Right cardiac atrium (tissue), 5 donors: ENCODE measurements around the gene CYP4A11. TPM values are rescaled to one million over a fixed set of nuclear protein-coding genes. Genes with fewer than 3 reads are reported as not detected.
"Not testable (repeated sequence)": the region's sequence is repeated elsewhere in the genome, so short reads cannot be mapped to it uniquely, and the experiment has no call there.

ENCODE experiments used
- ATAC-seq, 2 donors: fragments of 200-7000 bp; cut with Tn5 transposase; one replicate each; pipeline versions ENCODE4 v1.8.0 to v1.9.1; 2020; ENCODE audit warnings: moderate library complexity in 2 of 2, mild to moderate bottlenecking in 1 of 2
- DNase-seq, 3 donors: peaks; one replicate each; pipeline ENCODE4 v3.0.0-alpha.2; 2020
- H3K27ac ChIP-seq: one replicate; pipeline ENCODE4 v1.5.1; 2013; ENCODE audit warnings: mild to moderate bottlenecking, low read length, control low read depth, moderate library complexity
- H3K27me3 ChIP-seq: one replicate; pipeline ENCODE4 v1.6.1; 2013; ENCODE audit not compliant: control insufficient read depth, insufficient read depth
- H3K4me1 ChIP-seq: one replicate; pipeline ENCODE4 v1.6.1; 2013; ENCODE audit warnings: low read length; ENCODE audit not compliant: control insufficient read depth, insufficient read depth
- H3K4me3 ChIP-seq: one replicate; pipeline ENCODE4 v1.5.1; 2013; ENCODE audit warnings: low read length, control low read depth
- H3K9me3 ChIP-seq: one replicate; pipeline ENCODE4 v1.6.1; 2013; ENCODE audit warnings: low read length; ENCODE audit not compliant: control insufficient read depth
- WGBS: extraction: QIAGEN DNeasy Blood & Tissue Kit; methylation state at CpG from one replicate; pipeline ENCODE4 v1.1.7; 2013; 5-methylcytosine and 5-hydroxymethylcytosine counted together
- intact Hi-C, 4 donors: fragments of 100-400 bp; cut with DNase I; formaldehyde crosslinking; loops; one replicate each; pipeline versions ENCODE4 v1.11.0 to v1.14.0; 2022 to 2023
- long read RNA-seq, 4 donors: library from polyadenylated mRNA; unstranded; transcript quantifications; one replicate each; pipeline ENCODE4 v2.0.0, GENCODE V29; 2020 to 2021
- polyA plus RNA-seq: library from polyadenylated mRNA; stranded (reverse); fragments of 200-250 nt; gene quantifications from one replicate; pipeline ENCODE4 v1.2.3, GENCODE V29; 2013
- total RNA-seq, 4 donors: library from RNA; stranded (reverse); fragmentation: NEBNext Ultra II Directional; extraction: Animal tissue kit (Norgen Biotek cat#: 25700); gene quantifications; one replicate each; pipeline ENCODE4 v1.2.1, GENCODE V29; 2021
- donor health status: healthy with polysubstance abuse.
- donor health status: DM: no; HTN: yes; CAD: no.
- donor health status: DM: no; HTN: no; CAD: no.
- donor health status: DM: no; HTN: yes; CAD: no; lungs with severe emphysema.
- donor health status: DM: yes; HTN: yes; CAD: no.

The CYP4A11 gene, protein sequence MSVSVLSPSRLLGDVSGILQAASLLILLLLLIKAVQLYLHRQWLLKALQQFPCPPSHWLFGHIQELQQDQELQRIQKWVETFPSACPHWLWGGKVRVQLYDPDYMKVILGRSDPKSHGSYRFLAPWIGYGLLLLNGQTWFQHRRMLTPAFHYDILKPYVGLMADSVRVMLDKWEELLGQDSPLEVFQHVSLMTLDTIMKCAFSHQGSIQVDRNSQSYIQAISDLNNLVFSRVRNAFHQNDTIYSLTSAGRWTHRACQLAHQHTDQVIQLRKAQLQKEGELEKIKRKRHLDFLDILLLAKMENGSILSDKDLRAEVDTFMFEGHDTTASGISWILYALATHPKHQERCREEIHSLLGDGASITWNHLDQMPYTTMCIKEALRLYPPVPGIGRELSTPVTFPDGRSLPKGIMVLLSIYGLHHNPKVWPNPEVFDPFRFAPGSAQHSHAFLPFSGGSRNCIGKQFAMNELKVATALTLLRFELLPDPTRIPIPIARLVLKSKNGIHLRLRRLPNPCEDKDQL
- under 1 TPM in 1 of 4 donors, not detected in 3; 0.57 TPM for total RNA-seq
- polyA plus RNA-seq = not detected
- long read RNA-seq, donor 1 = 0 reads
- long read RNA-seq, donor 2 = 0 reads
- long read RNA-seq, donor 3 = 0 reads
- long read RNA-seq, donor 4 = 0 reads

DNA sequence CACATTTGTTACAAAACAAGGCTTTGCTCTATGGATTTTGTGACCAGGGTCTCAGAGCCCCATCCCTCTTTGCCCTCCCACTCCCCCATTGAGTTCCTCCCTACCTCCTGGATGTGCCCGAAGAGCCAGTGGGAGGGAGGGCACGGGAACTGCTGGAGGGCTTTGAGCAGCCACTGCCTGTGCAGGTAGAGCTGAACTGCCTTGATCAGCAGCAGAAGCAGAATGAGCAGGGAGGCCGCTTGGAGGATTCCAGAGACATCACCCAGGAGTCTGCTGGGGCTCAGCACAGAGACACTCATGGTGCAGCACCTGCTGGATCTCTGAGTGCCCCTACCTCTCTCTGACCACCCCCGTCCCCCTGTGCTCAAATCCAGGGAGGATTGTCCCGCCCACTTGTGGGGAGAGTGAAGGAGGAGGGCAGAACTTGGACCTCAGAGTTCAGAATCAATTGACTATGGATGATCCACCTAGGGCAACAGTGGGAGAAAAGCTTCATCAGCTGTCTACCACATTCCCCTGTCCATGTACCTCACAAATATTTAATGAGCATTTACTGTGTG is at the start of gene CYP4A11:
Gene CYP4A11, minus strand, starts transcription at position 342 of the 560 bp plus-strand sequence. Its CDS starts 43 bp downstream, at position 299.
- no peak within 1 kb of the TSS for H3K4me3 ChIP-seq
- DNase-seq = no peak
- H3K27ac ChIP-seq = no peak within 1 kb of the TSS
- H3K27me3 ChIP-seq = no peaks in the 10 kb centered on the region
- WGBS = 62% methylated on average over 5 of the region's 5 CpGs
- no peaks in the 10 kb centered on the region for H3K9me3 ChIP-seq
- no peaks in the 10 kb centered on the region for H3K4me1 ChIP-seq
- intact Hi-C loops = no loop called here
- ATAC-seq = no peak

DNA sequence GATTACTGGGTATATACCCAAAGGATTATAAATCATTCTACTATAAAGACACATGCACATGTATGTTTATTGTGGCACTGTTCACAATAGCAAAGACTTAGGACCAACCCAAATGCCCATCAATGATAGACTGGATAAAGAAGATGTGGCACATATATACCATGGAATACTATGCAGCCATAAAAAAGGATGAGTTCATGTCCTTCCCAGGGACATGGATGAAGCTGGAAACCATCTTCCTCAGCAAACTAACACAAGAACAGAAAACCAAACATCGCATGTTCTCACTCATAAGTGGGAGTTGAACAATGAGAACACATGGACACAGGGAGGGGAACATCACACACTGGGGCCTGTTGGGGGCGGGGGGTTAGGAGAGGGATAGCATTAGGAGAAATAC is 49.3 kb upstream of the CYP4A11 start:
- WGBS = 91% methylated on average over 2 of the region's 2 CpGs
- intact Hi-C loops = loop anchor here in 2 of 4 donors (10.0 kb wide), 1 partner anchor 246 kb away; no protein-coding TSS in a partner anchor
- ATAC-seq, H3K27me3 ChIP-seq, H3K27ac ChIP-seq, H3K4me3 ChIP-seq, H3K4me1 ChIP-seq, DNase-seq, H3K9me3 ChIP-seq: not testable (repeated sequence)

DNA sequence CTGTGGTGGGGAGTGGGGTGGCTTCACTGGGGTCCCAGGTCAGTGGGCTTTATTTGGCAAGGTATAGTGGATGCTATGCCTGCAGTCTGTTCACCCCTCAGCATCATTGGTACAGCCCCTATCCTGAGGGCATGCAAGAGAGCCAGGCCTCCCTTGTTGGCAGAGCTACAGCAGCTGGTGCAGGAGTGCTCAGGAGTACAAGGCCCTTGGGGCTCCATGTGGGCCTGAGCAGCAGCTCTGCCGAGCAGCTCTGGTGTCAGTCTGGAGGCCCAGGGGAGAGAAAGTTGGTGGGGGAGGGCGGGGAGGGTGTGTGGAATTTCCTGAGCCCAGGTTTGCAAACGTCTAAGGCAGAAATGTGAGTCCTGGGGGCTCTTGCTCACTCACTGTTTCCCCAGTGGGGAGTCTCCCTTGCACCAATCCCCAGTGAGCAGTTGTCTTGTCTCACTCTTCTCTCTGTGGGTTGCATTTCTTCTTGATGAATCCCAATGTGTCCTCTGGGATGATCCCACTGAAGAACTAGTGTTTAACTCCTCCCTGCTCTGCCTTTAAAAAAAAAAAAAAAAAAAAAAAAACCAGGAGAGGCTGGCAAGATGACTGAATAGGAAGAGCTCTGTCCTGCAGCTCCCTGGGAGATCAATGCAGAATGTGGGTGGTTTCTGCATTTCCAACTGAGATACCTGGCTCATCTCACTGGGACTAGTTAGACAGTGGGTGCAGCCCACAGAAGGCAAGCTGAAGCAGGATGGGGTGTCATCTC is 42.7 kb upstream of the CYP4A11 start:
- ATAC-seq (no peak), DNase-seq (no peak)
- intact Hi-C loops = no loop called here
- Histone ChIP-seq H3K4me1 (no peaks in the 10 kb centered on the region), H3K27me3 (no peaks in the 10 kb centered on the region), H3K27ac (no peak overlapping the region), H3K4me3 (no peak overlapping the region), H3K9me3 (no peaks in the 10 kb centered on the region)
- WGBS = 32% methylated on average over 3 of the region's 3 CpGs

DNA sequence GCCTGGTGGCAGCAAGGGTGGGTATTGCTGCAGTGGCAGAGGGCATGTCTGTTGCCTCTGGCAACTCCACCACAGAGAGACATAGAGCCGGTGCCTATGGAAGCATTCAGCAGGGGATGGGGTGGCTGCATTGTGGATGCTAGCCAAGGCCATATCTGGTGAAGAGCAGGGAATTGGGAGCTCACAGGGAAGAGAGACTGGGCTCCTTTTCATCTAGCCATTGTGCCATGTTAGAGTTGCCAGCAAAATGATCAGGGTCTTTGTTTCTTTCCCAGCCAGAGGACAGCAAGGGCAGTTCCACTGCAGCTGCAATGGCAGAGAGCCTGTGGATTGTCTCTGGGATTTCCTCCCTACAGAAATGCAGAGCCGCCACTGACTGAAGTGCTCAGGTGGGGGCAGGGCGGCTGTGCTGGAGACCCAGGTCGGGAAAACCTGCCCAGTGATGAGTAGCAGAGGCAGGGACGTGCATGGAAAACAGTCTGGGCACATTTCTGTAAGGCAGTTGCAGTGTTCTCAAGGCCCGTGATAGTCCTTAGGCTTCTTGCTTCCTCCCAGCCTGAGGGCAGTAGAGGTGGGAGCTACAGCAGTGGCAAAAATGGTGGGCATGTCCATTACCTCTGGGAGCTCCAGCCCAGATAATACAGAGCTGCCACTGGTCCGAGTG is 42.0 kb upstream of the CYP4A11 start:
- no peak overlapping the region for H3K27ac ChIP-seq
- H3K4me1 ChIP-seq = no peaks in the 10 kb centered on the region
- WGBS = 43% methylated on average over 7 of the region's 7 CpGs
- H3K4me3 ChIP-seq = no peak overlapping the region
- no peaks in the 10 kb centered on the region for H3K27me3 ChIP-seq
- H3K9me3 ChIP-seq = no peaks in the 10 kb centered on the region
- ATAC-seq = no peak
- no peak for DNase-seq
- intact Hi-C loops = no loop called here

DNA sequence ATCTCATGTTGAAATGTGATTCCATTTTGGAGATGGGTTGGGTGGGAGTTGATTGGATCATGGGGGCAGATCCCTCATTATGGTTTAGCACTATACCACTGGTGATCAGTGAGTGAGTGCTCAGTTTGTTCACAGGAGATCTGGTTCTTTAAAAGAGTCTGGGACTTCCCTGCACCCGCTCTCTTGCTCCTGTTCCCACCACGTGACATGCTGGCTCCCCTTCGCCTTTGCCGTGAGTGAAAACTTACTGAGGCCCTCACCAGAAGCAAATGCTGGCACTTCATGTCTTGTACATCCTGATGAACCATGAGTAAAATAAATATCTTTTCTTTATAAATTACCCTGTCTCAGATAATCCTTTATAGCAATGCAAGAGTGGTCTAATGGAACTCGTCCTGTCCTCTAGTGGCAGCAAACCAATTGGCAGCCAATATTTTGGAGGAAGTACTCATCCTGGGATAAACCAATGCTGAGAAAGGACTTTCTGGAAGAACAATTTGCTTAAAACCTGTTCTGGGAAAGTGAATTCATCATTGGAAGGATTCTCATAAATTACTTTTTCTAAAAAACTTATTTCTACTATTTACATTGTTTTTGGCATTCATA is 27.8 kb upstream of the CYP4A11 start:
- Histone ChIP-seq H3K27me3 (no peaks in the 10 kb centered on the region), H3K9me3 (no peaks in the 10 kb centered on the region), H3K27ac (no peak overlapping the region), H3K4me1 (no peaks in the 10 kb centered on the region), H3K4me3 (no peak overlapping the region)
- ATAC-seq (no peak), DNase-seq (no peak)
- WGBS = 59% methylated on average over 5 of the region's 5 CpGs
- intact Hi-C loops = no loop called here

DNA sequence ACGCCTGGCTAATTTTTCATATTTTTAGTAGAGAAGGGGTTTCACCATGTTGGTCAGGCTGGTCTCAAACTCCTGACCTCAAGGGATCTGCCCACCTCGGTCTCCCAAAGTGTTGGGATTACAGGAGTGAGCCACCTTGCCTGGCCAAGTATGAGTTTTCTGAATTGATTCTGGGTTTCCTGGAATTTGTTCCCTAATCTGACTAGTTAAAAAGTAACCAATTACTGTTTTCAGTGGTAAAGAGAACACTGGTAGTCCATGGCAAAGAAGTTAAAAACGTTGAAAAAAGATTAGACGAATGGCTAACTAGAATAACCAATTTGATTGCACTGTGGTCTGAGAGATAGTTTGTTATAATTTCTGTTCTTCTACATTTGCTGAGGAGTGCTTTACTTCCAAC is 21.0 kb upstream of the CYP4A11 start:
- H3K9me3 ChIP-seq, H3K27ac ChIP-seq, H3K27me3 ChIP-seq, DNase-seq, H3K4me1 ChIP-seq, ATAC-seq, H3K4me3 ChIP-seq, intact Hi-C loops: not testable (repeated sequence)
- WGBS = 58% methylated on average over 4 of the region's 4 CpGs

DNA sequence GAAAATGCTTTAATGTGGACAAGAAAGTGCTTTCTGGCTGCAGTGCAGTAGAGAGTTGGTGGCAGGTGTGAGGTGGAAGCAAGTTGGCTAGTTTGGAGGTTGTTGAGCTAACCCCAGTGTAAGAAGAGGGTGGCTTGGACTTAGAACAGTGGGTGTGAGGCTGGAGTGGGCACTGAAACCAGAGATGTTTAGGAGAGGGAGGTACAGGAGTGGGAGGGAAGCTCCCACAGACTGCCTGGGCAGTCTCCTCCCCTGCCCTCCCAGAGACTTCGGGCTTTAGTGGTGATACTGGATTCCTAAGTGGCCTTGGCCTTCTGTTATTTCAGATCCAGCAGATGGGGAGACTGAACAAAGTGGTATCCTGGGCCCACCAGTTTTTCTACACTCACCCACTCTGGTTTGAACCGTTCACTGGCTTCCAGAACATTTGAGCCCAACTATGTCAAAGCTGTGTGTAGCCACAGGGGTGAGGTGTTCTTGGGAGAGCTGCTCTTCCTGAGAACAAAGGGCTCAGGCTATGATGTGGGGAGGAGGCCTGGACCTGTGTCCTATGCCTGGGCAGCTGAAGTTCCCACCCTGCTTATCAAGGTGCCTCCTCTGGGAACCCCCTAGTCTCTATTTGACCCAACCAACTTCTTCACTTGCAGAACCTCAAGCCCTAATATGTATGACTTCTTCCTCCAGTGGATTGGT is 19.9 kb upstream of the CYP4A11 start:
- Histone ChIP-seq H3K4me3 (no peak overlapping the region), H3K4me1 (no peaks in the 10 kb centered on the region), H3K27ac (no peak overlapping the region), H3K9me3 (no peaks in the 10 kb centered on the region), H3K27me3 (no peaks in the 10 kb centered on the region)
- ATAC-seq = no peak
- 69% methylated on average over 2 of the region's 2 CpGs for WGBS
- DNase-seq = no peak
- intact Hi-C loops = no loop called here

DNA sequence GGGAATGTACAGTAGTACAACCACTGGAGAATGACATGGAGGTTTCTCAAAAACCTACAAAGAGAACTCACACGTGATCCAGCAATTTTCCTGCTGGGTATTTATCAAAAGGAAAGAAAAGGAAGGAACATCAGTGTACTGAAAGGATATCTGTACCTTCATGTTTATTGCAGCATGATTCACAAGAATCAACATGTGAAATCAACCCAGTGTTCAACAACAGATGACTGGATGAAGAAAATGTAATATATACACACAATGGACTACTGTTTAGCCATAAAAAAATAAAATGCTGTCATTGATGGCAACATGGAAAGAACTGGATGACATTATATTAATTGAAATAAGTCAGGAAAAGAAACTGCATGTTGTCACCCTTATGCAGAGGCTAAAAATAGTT is 19.0 kb upstream of the CYP4A11 start:
- no peak for ATAC-seq

DNA sequence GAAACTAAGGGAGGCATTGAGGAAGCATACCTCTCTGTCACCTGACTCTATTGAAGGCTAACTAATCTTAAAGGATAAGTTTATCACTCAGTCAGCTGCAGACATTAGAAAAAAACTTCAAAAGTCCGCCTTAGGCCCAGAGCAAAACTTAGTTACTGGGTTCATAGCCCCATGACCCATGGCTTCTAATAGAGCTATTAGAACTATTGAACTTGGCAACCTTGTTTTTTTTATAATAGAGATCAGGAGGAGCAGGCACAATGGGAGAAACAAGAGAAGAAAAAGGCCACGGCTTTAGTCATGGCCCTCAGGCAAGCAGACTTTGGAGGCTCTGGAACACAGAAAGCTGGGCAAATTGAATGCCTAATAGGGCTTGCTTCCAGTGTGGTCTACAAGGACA is 13.8 kb upstream of the CYP4A11 start:
- DNase-seq, intact Hi-C loops, H3K27ac ChIP-seq, H3K27me3 ChIP-seq, H3K4me3 ChIP-seq, H3K9me3 ChIP-seq, H3K4me1 ChIP-seq, ATAC-seq: not testable (repeated sequence)
- 64% methylated on average over 2 of the region's 2 CpGs for WGBS

More for the DNA sequence above, 19.0 kb upstream of the CYP4A11 start:
- WGBS = 46% methylated on average over 1 of the region's 1 CpG
- no peaks in the 10 kb centered on the region for H3K9me3 ChIP-seq
- no peak for DNase-seq
- H3K4me1 ChIP-seq = no peaks in the 10 kb centered on the region
- H3K27ac ChIP-seq = no peak overlapping the region
- intact Hi-C loops = no loop called here
- H3K4me3 ChIP-seq = no peak overlapping the region
- no peaks in the 10 kb centered on the region for H3K27me3 ChIP-seq

DNA sequence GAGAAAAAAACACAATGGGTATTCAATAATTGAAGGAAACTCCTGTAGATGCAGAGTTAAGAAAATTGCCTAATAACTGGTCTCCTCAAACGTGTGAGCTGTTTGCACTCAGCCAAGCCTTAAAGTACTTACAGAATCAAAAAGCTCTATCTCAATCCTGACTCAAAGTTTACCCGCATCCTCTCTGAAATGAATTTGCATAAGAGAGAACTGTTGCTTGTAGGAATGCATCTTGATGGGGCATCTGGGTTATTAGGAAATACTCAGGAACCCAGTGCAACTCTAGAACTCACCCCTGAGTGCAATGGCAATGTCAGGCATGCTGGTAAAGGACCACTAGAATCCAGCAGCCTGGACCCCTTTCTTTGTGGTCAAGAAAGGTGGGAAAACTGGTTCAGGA is 12.6 kb upstream of the CYP4A11 start:
- ATAC-seq, H3K27me3 ChIP-seq, intact Hi-C loops, H3K4me1 ChIP-seq, H3K9me3 ChIP-seq, DNase-seq, H3K4me3 ChIP-seq, H3K27ac ChIP-seq: not testable (repeated sequence)
- WGBS = 52% methylated on average over 2 of the region's 2 CpGs
